B cell (primary cell): ENCODE results near the gene MYOD1. TPM values are rescaled to one million over a fixed set of nuclear protein-coding genes. Genes with fewer than 3 reads are reported as not detected.

Source experiments
- ATAC-seq: fragments of 200-7000 bp; cut with Tn5 transposase; one replicate; pipeline ENCODE4 v1.10.0; 2021; ENCODE audit warnings: low read depth, mild to moderate bottlenecking, moderate number of reproducible peaks, moderate library complexity
- CTCF ChIA-PET: fragments of 350-600 bp; sonication (Branson Sonifier 250); formaldehyde crosslinking; loops from one replicate; lab custom pipeline; 2021; ENCODE audit warnings: antibody characterized with exemption, inconsistent platforms; lab: Charles Lee
- POLR2A ChIA-PET: fragments of 350-600 bp; sonication (Branson Sonifier 250); formaldehyde crosslinking; loops from one replicate; lab custom pipeline; 2021; ENCODE audit warnings: antibody characterized with exemption; lab: Charles Lee
- DNase-seq: peaks from one replicate; pipeline ENCODE4 v3.0.0; 2013
- H2AFZ ChIP-seq: 2 replicates; pipeline ENCODE4 v1.6.1; 2012; ENCODE audit warnings: mild to moderate bottlenecking, low read depth, low read length; ENCODE audit not compliant: insufficient read depth, poor library complexity, severe bottlenecking
- H3K27ac ChIP-seq, 2 donors: 1 replicate in 1 of 2; 2 replicates in 1 of 2; pipeline ENCODE4 v1.5.1; 2012 to 2013; ENCODE audit warnings: low read length in 2 of 2, mild to moderate bottlenecking in 2 of 2, moderate library complexity in 1 of 2
- H3K27me3 ChIP-seq, 4 experiments: fragments of 200-600 bp in 1 of 4; sonication (generic) in 1 of 4; replicated peaks in 1 of 4; 1 replicate in 2 of 4; 2 replicates in 2 of 4; pipeline versions ENCODE4 v1.6.1 to v1.7.0; 2013 to 2016; ENCODE audit warnings: low read length in 3 of 4, mild to moderate bottlenecking in 2 of 4, mixed read lengths in 1 of 4, moderate library complexity in 1 of 4; ENCODE audit not compliant: insufficient read depth in 4 of 4, control insufficient read depth in 3 of 4; ENCODE audit errors: control extremely low read depth in 1 of 4
- H3K36me3 ChIP-seq, 2 experiments: replicated peaks in 1 of 2; 1 replicate in 1 of 2; 2 replicates in 1 of 2; pipeline versions ENCODE4 v1.6.1 to v1.7.1; 2013; ENCODE audit warnings: low read length in 1 of 2; ENCODE audit not compliant: insufficient read depth in 2 of 2, control insufficient read depth in 1 of 2; ENCODE audit errors: control extremely low read depth in 1 of 2, extremely low read depth in 1 of 2
- H3K4me1 ChIP-seq, 2 donors: fragments of 200-600 bp in 1 of 2; sonication (generic) in 1 of 2; 1 replicate in 1 of 2; 2 replicates in 1 of 2; pipeline versions ENCODE4 v1.5.1 to v1.6.1; 2013 to 2017; ENCODE audit warnings: low read length in 2 of 2; ENCODE audit not compliant: control insufficient read depth in 2 of 2, insufficient read depth in 2 of 2
- H3K4me2 ChIP-seq: replicated peaks from 2 replicates; pipeline ENCODE3; 2012; ENCODE audit warnings: mild to moderate bottlenecking, low read depth, low read length; ENCODE audit not compliant: poor library complexity, severe bottlenecking
- H3K4me3 ChIP-seq, 5 experiments: fragments of 200-600 bp in 1 of 5; sonication (generic) in 1 of 5; 1 replicate in 3 of 5; 2 replicates in 2 of 5; pipeline versions ENCODE4 v1.5.1 to v1.7.0; 2011 to 2016; ENCODE audit warnings: low read length in 4 of 5, mild to moderate bottlenecking in 4 of 5, low read depth in 2 of 5, control low read depth in 1 of 5, moderate library complexity in 1 of 5; ENCODE audit not compliant: insufficient read depth in 1 of 5; ENCODE audit errors: control extremely low read depth in 1 of 5, extremely low read depth in 1 of 5
- H3K79me2 ChIP-seq: fragments of 200-600 bp; sonication (generic); one replicate; pipeline ENCODE4 v1.6.0; 2016; ENCODE audit warnings: low read length; ENCODE audit not compliant: control insufficient read depth, insufficient read depth
- H3K9ac ChIP-seq: fragments of 200-600 bp; sonication (generic); 2 replicates; pipeline ENCODE4 v1.6.1; 2017; ENCODE audit warnings: mild to moderate bottlenecking, low read length, moderate library complexity
- H3K9me3 ChIP-seq, 3 donors: one replicate each; pipeline versions ENCODE4 v1.6.1 to v1.7.1; 2013; ENCODE audit warnings: low read length in 2 of 3; ENCODE audit not compliant: control insufficient read depth in 2 of 3, insufficient read depth in 1 of 3; ENCODE audit errors: control extremely low read depth in 1 of 3
- H4K20me1 ChIP-seq: 2 replicates; pipeline ENCODE4 v1.6.0; 2012; ENCODE audit warnings: mild to moderate bottlenecking, low read length; ENCODE audit not compliant: insufficient read depth, control insufficient read depth, poor library complexity, severe bottlenecking
- H3K27ac Mint-ChIP-seq: one replicate; pipeline ENCODE4 v1.8.0; 2021; ENCODE audit warnings: mixed read lengths
- H3K27me3 Mint-ChIP-seq: one replicate; pipeline ENCODE4 v1.8.0; 2021; ENCODE audit warnings: mixed read lengths
- H3K4me1 Mint-ChIP-seq: one replicate; pipeline ENCODE4 v1.8.0; 2021; ENCODE audit warnings: mixed read lengths
- H3K4me3 Mint-ChIP-seq: one replicate; pipeline ENCODE4 v1.8.0; 2021; ENCODE audit warnings: mixed read lengths
- H3K9me3 Mint-ChIP-seq: one replicate; pipeline ENCODE4 v1.8.0; 2022; ENCODE audit warnings: mixed read lengths; ENCODE audit not compliant: insufficient read depth
- EZH2 ChIP-seq: IDR thresholded peaks from 2 replicates; pipeline ENCODE4 v1.6.1; 2012; ENCODE audit warnings: borderline replicate concordance, low read depth, mild to moderate bottlenecking, moderate library complexity, low read length; ENCODE audit not compliant: insufficient read depth, poor library complexity, severe bottlenecking
- WGBS: methylation state at CpG from one replicate; pipeline ENCODE4 v1.1.5; 2013; ENCODE audit warnings: missing lambda C conversion rate; ENCODE audit not compliant: insufficient coverage; 5-methylcytosine and 5-hydroxymethylcytosine counted together
- intact Hi-C: fragments of 100-400 bp; cut with micrococcal nuclease; formaldehyde crosslinking; loops from one replicate; pipeline ENCODE4 v1.10.0; 2022
- polyA plus RNA-seq: library from polyadenylated mRNA; depleted of rRNA; stranded (reverse); fragments of >200 nt; gene quantifications from 2 replicates; pipeline ENCODE4 v1.2.3, GENCODE V29; 2012
- total RNA-seq, 2 donors: library from RNA; stranded (reverse); fragments of 120-200 nt in 1 of 2; gene quantifications; 1 replicate in 1 of 2; 2 replicates in 1 of 2; pipeline versions ENCODE4 v1.2.3 to v1.2.4, GENCODE V29; 2013 to 2022
- TF ChIP-seq, protein P1 (sequence below): fragments of 200-600 bp; IDR thresholded peaks from one replicate; pipeline ENCODE4 v1.8.0; 2022; ENCODE audit warnings: antibody characterized with exemption, mild to moderate bottlenecking

The MYOD1 gene
- total and polyA plus RNA-seq, 2 donors (not counting 1 experiment from before 2014, with no cell fraction given): not detected

DNA sequence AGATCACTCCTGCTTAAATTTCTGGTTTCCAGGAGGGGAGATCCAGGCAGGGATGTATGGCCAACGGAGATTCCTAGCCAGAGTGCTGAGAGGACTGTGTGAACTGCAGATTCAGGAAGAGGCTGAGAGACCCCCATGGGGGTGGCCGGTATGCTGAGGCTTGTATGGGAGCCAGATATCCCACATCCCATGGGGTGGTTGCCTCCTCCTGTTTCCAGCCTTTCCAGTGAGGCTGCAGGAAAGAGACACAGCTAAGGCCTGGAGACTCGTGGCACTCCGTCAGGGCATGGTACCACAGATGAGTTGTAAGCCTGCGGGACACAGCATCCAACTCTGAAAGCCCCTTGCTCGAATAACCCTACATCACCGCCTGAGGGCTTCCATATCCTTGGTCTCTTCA, 1.4 kb upstream of the MYOD1 start:
- POLR2A ChIA-PET: no interaction called here
- H2AFZ ChIP-seq: no peak overlapping the region

GRCh38 chr11:17718510-17718962, 835 bp upstream of the MYOD1 start:
- Histone ChIP-seq H3K36me3 (no peaks in the 10 kb centered on the region), H3K4me3 (no peak overlapping the region), H3K4me1 (no peaks in the 10 kb centered on the region), H3K27ac (no peak overlapping the region), H3K9me3 (peaks cover 0 to 12% (median 0%) of the 10 kb centered on the region in 3 donors), H3K9ac (no peak overlapping the region), H3K79me2 (no peaks in the 10 kb centered on the region), H2AFZ (no peak overlapping the region), H3K4me2 (no peak overlapping the region), H4K20me1 (no peaks in the 10 kb centered on the region), H3K27me3 (peaks cover 0 to 61% (median 13%) of the 10 kb centered on the region in 4 experiments)
- ATAC-seq (no peak), DNase-seq (no peak)
- 16% methylated on average over 15 of the region's 16 CpGs for WGBS
- H3K4me3 Mint-ChIP-seq: no peak overlapping the region
- H3K9me3 Mint-ChIP-seq: no peaks in the 10 kb centered on the region
- intact Hi-C loops: no loop called here
- ChIA-PET CTCF (no interaction called here), POLR2A (no interaction called here)
- TF ChIP-seq EZH2: no peak
- TF ChIP-seq, protein P1, sequence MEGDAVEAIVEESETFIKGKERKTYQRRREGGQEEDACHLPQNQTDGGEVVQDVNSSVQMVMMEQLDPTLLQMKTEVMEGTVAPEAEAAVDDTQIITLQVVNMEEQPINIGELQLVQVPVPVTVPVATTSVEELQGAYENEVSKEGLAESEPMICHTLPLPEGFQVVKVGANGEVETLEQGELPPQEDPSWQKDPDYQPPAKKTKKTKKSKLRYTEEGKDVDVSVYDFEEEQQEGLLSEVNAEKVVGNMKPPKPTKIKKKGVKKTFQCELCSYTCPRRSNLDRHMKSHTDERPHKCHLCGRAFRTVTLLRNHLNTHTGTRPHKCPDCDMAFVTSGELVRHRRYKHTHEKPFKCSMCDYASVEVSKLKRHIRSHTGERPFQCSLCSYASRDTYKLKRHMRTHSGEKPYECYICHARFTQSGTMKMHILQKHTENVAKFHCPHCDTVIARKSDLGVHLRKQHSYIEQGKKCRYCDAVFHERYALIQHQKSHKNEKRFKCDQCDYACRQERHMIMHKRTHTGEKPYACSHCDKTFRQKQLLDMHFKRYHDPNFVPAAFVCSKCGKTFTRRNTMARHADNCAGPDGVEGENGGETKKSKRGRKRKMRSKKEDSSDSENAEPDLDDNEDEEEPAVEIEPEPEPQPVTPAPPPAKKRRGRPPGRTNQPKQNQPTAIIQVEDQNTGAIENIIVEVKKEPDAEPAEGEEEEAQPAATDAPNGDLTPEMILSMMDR: no peak
- H3K27ac Mint-ChIP-seq: no peak overlapping the region
- H3K4me1 Mint-ChIP-seq: no peaks in the 10 kb centered on the region
- H3K27me3 Mint-ChIP-seq: peaks cover 27% of the 10 kb centered on the region

More for the DNA sequence above, 1.4 kb upstream of the MYOD1 start:
- Histone ChIP-seq H3K4me1 (no peaks in the 10 kb centered on the region), H3K36me3 (no peaks in the 10 kb centered on the region), H3K79me2 (no peaks in the 10 kb centered on the region), H3K4me3 (no peak overlapping the region), H3K9ac (no peak overlapping the region), H3K9me3 (peaks cover 0 to 12% (median 0%) of the 10 kb centered on the region in 3 donors), H3K27ac (no peak overlapping the region), H4K20me1 (no peaks in the 10 kb centered on the region), H3K4me2 (no peak overlapping the region), H3K27me3 (peaks cover 0 to 56% (median 10%) of the 10 kb centered on the region in 4 experiments)
- DNase-seq (no peak), ATAC-seq (no peak)
- intact Hi-C loops: no loop called here
- WGBS: 61% methylated on average over 7 of the region's 7 CpGs
- no peaks in the 10 kb centered on the region for H3K9me3 Mint-ChIP-seq
- CTCF ChIA-PET: no interaction called here
- no peak overlapping the region for H3K4me3 Mint-ChIP-seq
- no peak for TF ChIP-seq EZH2
- TF ChIP-seq, protein P1: no peak
- H3K4me1 Mint-ChIP-seq: no peaks in the 10 kb centered on the region
- H3K27me3 Mint-ChIP-seq: peaks cover 25% of the 10 kb centered on the region
- H3K27ac Mint-ChIP-seq: no peak overlapping the region
